ENCODE data around the gene FKBP10. TPM values are rescaled to one million over a fixed set of nuclear protein-coding genes. Genes with fewer than 3 reads are reported as not detected.
A peak's percentile ranks its signal among the peaks of the same experiment; 100 is the strongest.

The FKBP10 gene
- total RNA-seq, 6 donors from 2014 or later: 8.9 to 59.7 (median 29.3) TPM

GRCh38 chr17:41772218-41772585, 40.6 kb upstream of the FKBP10 start:
- no peak overlapping the region for H3K4me3 ChIP-seq
- WGBS, 2 donors: 82 to 83% methylated on average over 2 to 3 of the region's 4 CpGs
- no peaks in the 10 kb centered on the region for H3K9me3 ChIP-seq
- peaks cover 19 to 47% (median 44%) of the 10 kb centered on the region in 4 donors for H3K36me3 ChIP-seq
- TF ChIP-seq CTCF (IDR thresholded peaks at IDR 0.05): no peak
- peak in 1 of 4 donors; percentile 4 for TF ChIP-seq POLR2A (IDR thresholded peaks at IDR 0.05)
- peak in 1 of 2 donors; percentile 79 for DNase-seq
- peaks cover 51 to 55% (median 55%) of the 10 kb centered on the region in 4 donors for H3K4me1 ChIP-seq
- peak; percentile 26 to 69 for ATAC-seq (ENCODE audit: low FRiP score in 2 of 2)
- peak overlapping the region; percentile 18 to 87 (median 70) for H3K27ac ChIP-seq
- no peaks in the 10 kb centered on the region for H3K27me3 ChIP-seq

GRCh38 chr17:41772586-41773189, 40.1 kb upstream of the FKBP10 start:
- ATAC-seq (ENCODE audit: low FRiP score in 2 of 2) (no peak), DNase-seq (no peak)
- TF ChIP-seq POLR2A (IDR thresholded peaks at IDR 0.05) (no peak), EP300 (IDR thresholded peaks at IDR 0.05) (no peak), CTCF (IDR thresholded peaks at IDR 0.05) (no peak), POLR2AphosphoS5 (IDR thresholded peaks at IDR 0.05) (no peak)
- no peak overlapping the region for H3K4me3 ChIP-seq
- no peaks in the 10 kb centered on the region for H3K9me3 ChIP-seq
- H3K27me3 ChIP-seq: no peaks in the 10 kb centered on the region
- H3K36me3 ChIP-seq: peaks cover 15 to 43% (median 40%) of the 10 kb centered on the region in 4 donors
- H3K27ac ChIP-seq: peak overlapping the region; percentile 18 to 87 (median 70)
- 84 to 94% methylated on average over 6 to 19 of the region's 19 CpGs for WGBS, 2 donors
- peaks cover 56 to 60% (median 59%) of the 10 kb centered on the region in 4 donors for H3K4me1 ChIP-seq

- H3K9me3 ChIP-seq: no peaks in the 10 kb centered on the region
- WGBS, 2 donors: 55% methylated on average over 8 of the region's 12 CpGs; no CpG with 5 or more reads in 1 of the 2 donors
- peaks cover 11 to 38% (median 35%) of the 10 kb centered on the region in 4 donors for H3K36me3 ChIP-seq
- H3K27ac ChIP-seq: peak overlapping the region; percentile 44 to 90 (median 78)
- H3K4me1 ChIP-seq: peaks cover 61 to 65% (median 64%) of the 10 kb centered on the region in 4 donors
- ATAC-seq (ENCODE audit: low FRiP score in 2 of 2): peak; percentile 2 to 54
- DNase-seq: peak; percentile 74 to 87
- no peak overlapping the region for H3K4me3 ChIP-seq
- TF ChIP-seq EP300 (IDR thresholded peaks at IDR 0.05): no peak
- peak; percentile 38 to 42 for TF ChIP-seq POLR2AphosphoS5 (IDR thresholded peaks at IDR 0.05)
- no peak for TF ChIP-seq CTCF (IDR thresholded peaks at IDR 0.05)
- no peak for TF ChIP-seq POLR2A (IDR thresholded peaks at IDR 0.05)
- H3K27me3 ChIP-seq: no peaks in the 10 kb centered on the region
These were observed 39.6 kb upstream of the FKBP10 start for GRCh38 chr17:41773190-41773588.

- no peaks in the 10 kb centered on the region for H3K9me3 ChIP-seq
- TF ChIP-seq POLR2AphosphoS5 (IDR thresholded peaks at IDR 0.05) (no peak), POLR2A (IDR thresholded peaks at IDR 0.05) (no peak), CTCF (IDR thresholded peaks at IDR 0.05) (no peak), EP300 (IDR thresholded peaks at IDR 0.05) (no peak)
- ATAC-seq (ENCODE audit: low FRiP score in 2 of 2): no peak
- peaks cover 6 to 33% (median 30%) of the 10 kb centered on the region in 4 donors for H3K36me3 ChIP-seq
- peaks cover 67 to 70% (median 69%) of the 10 kb centered on the region in 4 donors for H3K4me1 ChIP-seq
- no peak overlapping the region for H3K4me3 ChIP-seq
- WGBS, 2 donors: 71 to 80% methylated on average over 5 to 8 of the region's 8 CpGs
- no peak for DNase-seq
- no peaks in the 10 kb centered on the region for H3K27me3 ChIP-seq
- H3K27ac ChIP-seq: peak overlapping the region; percentile 44 to 90 (median 78)
These were observed 39.0 kb upstream of the FKBP10 start for GRCh38 chr17:41773731-41774193.

Data from upper lobe of left lung (tissue), 6 donors.